TTC549 (cell line): ENCODE measurements around the gene ENDOV.

Experiments
- FAIRE-seq: peaks from 2 replicates; lab custom pipeline; 2012; peaks lifted over from hg19 to GRCh38; lab: Jason Lieb, UNC

ENDOV gene

GRCh38 chr17:80416260-80416939 is 1.4 kb downstream of the ENDOV start:
- FAIRE-seq, result no peak

GRCh38 chr17:80416940-80417293 is 1.9 kb downstream of the ENDOV start:
- FAIRE-seq, result no peak

- FAIRE-seq, result no peak
Observed at GRCh38 chr17:80418589-80418988, 3.6 kb downstream of the ENDOV start.

- FAIRE-seq, result no peak
Observed at GRCh38 chr17:80419255-80419654, 4.3 kb downstream of the ENDOV start.

- FAIRE-seq, result no peak
Observed at GRCh38 chr17:80421381-80422090, 6.6 kb downstream of the ENDOV start.

- FAIRE-seq, result no peak
Observed at GRCh38 chr17:80422276-80422675, 7.3 kb downstream of the ENDOV start.

- no peak for FAIRE-seq
Observed at GRCh38 chr17:80422981-80423380, 8.0 kb downstream of the ENDOV start.

GRCh38 chr17:80423536-80424225 is 8.7 kb downstream of the ENDOV start:
- no peak for FAIRE-seq

GRCh38 chr17:80424261-80424660 is 9.3 kb downstream of the ENDOV start:
- FAIRE-seq, result no peak

- FAIRE-seq, result no peak
Observed at GRCh38 chr17:80424878-80425765, 10.2 kb downstream of the ENDOV start.

- no peak for FAIRE-seq
Observed at GRCh38 chr17:80425835-80426426, 11.0 kb downstream of the ENDOV start.

- no peak for FAIRE-seq
Observed at GRCh38 chr17:80426671-80427326, 11.8 kb downstream of the ENDOV start.

GRCh38 chr17:80427366-80428282 is 12.7 kb downstream of the ENDOV start:
- no peak for FAIRE-seq

GRCh38 chr17:80428363-80428762 is 13.4 kb downstream of the ENDOV start:
- FAIRE-seq, result no peak

- FAIRE-seq, result no peak
Observed at GRCh38 chr17:80428796-80429195, 13.8 kb downstream of the ENDOV start.

- no peak for FAIRE-seq
Observed at GRCh38 chr17:80429356-80430275, 14.6 kb downstream of the ENDOV start.

GRCh38 chr17:80430446-80431245 is 15.7 kb downstream of the ENDOV start:
- no peak for FAIRE-seq
